NCI-H146 treated with DMSO at 0.1 percent for 48 hours (cell line): ENCODE measurements around the gene GNAI2.
A peak's percentile ranks its signal among the peaks of the same experiment; 100 is the strongest.
"Not testable (repeated sequence)": the region's sequence is repeated elsewhere in the genome, so short reads cannot be mapped to it uniquely, and the experiment has no call there.

ENCODE experiments used
- DNase-seq: peaks from one replicate; lab custom pipeline; 2025; ENCODE audit not compliant: unreplicated experiment; lab: John Stamatoyannopoulos, UW

Gene GNAI2

GRCh38 chr3:50204804-50205412, 31.1 kb upstream of the GNAI2 start, which contains the start of gene SLC38A3:
Gene SLC38A3 (plus strand): TSS chr3:50205271. CDS start chr3:50214200, 8,929 bp downstream.
- DNase-seq = no peak

DNA sequence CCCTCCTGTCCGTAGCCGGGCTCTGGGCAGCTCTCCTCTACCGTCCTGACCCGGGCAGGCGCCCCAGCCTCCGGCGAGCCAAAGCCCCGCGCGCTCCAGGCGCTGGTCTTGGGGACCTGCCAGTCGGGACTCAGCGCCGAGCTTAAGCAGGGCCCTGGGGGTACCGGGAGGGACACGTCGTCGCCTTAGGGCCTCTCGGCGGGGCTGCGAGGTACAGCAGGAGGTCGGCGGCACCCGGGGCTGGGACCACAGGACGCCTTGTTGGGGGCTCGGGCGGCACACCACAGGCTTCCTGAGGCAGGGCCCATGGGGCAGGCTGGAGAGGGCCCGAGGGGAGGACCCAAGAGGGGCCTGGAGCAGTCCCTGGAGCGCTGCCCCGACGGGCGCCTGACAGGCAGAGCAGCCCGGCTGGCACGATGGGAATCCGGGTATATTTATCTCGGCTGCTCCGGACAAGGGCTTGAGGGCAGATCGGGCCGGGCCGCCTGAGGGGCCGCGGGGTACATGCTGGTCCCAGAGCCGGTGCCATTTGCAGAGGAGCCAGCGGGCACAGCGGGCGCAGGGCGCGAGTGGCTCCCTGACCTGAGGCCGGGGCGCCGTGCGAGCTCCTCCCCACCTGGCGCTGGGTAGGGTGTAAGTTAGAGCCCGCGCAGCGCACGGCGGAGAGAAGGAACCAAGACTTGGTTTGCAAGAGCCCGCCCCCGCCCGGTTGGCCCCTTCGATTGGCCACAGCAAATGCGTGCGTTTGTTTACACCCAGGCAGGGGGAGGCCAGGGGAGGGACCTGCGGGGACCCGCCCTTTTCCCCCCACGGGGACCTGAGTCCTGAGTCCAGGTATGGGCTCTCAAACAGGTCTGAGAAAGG, 30.4 kb upstream of the GNAI2 start:
- peak; percentile 8 for DNase-seq

DNA sequence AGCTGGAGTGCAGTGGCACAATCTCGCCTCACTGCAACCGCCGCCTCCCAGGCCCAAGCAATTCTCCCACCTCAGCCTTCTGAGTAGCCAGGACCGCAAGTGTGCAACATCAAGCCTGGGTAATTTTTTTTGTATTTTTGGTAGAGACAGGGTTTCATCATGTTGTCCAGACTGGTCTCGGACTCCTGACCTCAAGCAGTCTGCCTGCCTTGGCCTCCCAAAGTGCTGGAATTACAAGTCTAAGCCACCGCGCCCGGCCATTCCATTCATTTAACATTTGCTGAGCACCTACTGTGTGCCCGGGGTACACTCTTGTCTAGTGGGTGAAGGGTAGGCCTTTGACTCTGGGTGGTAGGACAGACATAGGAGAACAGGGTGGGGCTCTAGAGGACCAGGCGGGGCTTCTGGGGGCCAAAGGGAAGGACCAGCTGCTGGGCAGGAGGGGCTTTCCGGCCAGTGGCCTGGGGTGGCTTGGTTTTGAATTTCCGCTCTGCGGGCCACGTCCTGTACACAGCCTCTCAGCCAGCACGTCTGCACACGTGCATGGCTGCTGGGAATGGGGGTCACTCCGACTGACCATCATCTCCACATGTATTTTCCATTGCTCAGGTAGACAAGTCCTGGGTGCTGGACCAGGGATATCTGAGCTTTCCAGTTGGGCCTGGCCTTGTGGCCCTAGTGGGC, 28.5 kb upstream of the GNAI2 start:
- DNase-seq = no peak

DNA sequence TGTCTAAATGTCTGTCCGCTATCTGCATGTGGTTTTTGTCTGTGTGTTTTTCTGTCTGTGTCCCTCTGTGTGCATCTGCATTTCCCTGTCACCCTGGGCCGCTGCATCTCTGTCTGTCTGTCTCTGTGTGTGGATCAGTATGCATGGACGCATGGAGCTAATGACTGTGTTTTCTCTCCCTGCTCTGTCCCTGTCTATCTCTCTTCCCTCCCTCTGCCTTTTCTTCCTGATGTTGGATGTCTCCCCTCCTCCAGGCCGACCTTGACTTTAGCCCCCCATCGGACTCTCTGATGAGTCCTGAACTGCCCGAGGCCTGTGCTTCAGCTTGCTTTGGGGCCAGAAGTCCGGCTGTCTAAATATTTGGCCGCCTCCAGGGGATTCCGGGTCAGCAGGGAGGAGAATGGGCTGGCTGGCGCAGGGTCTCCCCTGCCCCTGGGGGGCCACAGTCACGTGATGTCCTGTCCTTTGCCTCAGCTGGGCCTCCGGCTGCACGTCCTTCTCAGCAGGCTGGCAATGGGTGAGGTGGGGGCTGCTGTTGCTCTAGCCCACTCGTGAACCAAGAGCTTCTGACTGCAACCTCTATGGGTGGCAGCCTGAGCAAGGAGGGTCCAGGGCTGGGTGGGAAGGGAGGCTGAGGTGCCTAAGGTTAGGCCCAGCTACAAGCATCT, 27.2 kb upstream of the GNAI2 start:
- DNase-seq = peak; percentile 66

DNA sequence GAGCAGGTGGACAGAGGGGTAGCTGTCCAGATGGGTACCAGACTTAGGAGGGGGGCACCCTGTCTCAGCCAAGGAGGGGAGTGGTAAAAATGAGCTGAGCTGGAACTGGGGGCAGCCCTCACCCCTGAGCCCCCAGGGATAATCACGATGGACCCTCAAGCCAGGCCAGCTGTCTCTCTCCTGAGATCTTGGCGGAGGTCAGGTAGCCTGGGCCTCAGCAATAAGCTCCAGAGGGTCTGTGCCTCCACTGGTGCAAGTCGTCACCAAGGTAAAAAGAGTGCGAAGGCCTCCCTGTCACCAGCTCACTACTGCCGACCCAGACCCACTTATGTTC, 25.9 kb upstream of the GNAI2 start:
- DNase-seq = no peak

DNA sequence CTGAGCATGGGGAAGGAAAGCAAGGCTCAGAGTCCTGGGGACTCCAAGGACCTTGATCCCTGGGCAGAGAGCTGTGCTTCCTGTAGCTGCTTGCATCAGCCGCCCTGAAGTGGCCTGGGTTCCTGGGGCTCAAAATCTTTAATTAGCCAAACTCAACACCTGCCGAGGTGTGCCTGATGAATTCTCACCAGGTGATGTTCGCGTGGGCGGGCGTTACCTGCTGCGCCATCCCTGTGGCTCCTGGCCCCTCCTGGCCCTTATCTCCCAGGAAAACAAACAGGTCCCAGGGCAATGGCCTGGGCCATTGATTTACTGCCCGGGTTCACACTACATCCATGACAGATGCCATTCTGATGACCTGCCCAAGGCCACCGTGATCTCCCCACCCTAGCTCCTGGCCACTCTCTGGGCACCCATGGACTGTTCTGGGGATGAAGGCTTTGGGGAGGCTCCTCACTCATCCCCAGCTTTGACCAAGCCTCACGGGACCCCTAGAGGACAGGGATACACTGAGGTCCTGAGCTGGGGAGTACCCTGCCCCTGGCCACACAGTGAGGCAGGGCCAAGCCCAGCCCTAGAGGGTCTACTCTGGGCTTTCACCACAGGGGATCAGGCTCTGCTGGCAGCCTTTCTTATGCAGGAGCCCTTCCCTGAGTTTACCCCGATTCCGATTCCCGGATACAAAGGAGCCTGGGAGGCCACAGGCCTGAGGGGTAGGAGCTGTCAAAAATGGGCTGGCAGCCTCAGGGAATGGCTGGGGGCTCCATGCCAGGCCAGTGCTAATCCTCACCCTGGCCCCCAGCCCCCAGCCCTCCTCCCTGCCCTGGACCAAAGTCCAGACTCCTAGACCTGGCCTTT, 25.3 kb upstream of the GNAI2 start:
- DNase-seq = peak; percentile 69

DNA sequence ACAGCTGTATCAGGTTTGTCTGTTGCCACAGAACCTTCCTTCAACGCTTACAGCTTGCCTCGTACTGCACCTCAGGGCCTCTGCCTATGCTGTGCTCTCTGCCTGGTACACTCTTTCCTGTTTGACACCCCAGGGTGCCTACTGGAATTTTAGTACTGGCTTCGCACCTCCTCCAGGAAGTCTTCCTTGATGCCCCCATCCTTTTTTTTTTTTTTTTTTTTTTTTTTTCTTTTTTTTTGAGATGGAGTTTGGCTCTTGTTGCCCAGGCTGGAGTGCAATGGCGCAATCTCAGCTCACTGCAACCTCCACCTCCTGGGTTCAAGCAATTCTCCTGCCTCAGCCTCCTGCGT, 24.7 kb upstream of the GNAI2 start:
- DNase-seq = not testable (repeated sequence)

DNA sequence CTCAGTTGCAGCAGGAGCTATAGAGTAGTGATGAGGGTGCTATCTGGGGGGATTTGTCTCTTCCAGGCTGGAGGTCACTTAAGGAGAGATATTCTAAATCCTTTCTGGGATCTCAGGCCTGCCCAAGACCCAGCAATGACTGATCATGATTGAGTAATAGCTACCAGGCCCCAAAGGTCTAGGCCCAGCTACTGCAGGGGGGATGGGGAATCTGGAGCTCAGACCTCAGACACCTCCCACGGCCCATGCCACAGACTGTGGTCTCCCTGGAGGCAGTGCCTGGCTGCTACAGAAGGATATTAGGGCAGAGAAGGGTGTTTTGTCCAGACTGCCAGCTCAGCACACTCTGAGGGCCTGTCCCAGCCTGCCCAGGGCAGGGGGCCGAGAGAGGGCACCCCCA, 24.1 kb upstream of the GNAI2 start:
- no peak for DNase-seq

DNA sequence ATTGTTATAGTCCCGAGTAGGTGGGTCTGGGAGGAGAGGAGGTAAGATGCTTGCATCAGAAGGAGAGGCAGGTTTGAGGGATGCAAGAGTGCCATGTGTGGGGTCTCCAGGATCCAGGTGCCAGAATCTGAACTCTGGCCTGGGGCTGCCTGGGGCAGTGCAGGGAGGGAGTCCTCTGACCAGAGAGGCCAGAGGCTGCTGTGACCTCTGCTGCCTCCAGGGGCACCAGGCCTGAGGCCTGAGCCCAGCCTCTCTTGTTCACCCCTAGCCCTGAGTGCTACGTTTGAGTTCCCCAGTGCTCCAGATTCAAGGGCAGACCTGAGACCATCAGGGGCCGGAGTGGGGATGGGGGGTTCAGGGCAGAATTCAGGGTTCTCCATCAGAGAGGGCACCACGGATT, 23.5 kb upstream of the GNAI2 start:
- DNase-seq = no peak

GRCh38 chr3:50212971-50213370, 23.0 kb upstream of the GNAI2 start:
- no peak for DNase-seq

- no peak for DNase-seq
Measured at GRCh38 chr3:50213373-50213772, 22.6 kb upstream of the GNAI2 start.

DNA sequence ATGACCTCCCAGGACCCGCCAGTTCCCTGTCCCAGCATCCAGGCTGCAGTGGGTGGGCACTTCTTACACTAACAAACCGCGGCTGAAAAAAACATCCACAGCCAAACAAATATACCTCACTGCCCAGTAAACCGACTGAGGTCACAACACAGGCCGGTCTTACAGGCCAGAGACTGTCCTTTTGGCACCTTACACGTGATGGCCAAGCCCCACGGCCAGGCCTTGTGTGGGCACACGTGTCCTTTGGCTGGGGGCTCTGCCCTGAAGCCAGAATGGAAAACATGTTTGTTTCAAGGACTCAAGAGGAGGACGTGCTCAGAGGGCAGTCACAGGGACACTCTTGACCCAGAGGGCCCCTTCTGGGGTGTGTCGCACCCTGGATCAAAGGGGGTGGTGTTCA, 21.2 kb upstream of the GNAI2 start:
- DNase-seq = no peak

DNA sequence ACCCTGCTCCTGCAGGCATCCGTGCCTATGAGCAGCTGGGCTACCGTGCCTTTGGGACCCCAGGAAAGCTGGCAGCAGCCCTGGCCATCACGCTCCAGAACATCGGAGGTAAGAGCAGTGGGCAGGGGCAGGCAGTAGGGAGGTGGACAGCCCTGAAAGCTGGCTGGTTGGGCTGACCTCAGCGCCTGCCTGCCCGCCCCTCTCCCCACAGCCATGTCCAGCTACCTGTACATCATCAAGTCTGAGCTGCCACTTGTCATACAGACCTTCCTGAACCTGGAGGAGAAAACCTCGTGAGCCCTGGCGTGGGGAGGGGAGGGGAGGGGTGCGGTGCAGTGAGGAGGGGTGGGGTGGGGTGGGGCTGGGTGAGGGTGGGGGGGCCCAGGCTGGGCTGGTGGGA, 20.5 kb upstream of the GNAI2 start:
- DNase-seq = no peak

DNA sequence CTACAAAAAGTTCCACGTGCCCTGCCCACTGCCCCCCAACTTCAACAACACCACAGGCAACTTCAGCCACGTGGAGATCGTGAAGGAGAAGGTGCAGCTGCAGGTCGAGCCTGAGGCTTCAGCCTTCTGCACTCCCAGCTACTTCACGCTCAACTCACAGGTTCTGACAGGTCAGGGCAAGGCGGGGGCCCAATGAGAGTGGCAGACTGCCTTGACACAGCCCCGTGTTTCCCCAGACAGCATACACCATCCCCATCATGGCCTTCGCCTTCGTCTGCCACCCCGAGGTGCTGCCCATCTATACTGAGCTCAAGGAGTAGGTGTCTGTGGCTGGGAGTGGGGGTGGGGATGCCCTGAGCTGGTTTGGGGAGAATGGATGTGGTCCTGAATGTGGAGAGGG, 18.3 kb upstream of the GNAI2 start:
- no peak for DNase-seq

DNA sequence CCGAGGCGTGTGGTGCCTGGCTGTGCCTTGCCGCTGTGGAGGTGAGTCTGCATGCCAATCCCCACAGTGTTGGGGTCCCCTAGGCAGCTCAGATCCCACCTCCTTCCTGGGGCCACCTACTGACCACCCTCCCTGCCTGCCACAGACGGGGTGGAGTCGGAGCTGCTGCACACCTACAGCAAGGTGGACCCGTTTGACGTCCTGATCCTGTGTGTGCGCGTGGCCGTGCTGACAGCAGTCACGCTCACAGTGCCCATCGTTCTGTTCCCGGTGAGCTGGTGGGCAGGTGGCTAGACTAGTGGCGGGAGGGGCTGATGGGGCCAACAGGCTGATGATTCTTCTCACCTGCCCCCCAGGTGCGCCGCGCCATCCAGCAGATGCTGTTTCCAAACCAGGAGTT, 17.6 kb upstream of the GNAI2 start:
- no peak for DNase-seq

DNA sequence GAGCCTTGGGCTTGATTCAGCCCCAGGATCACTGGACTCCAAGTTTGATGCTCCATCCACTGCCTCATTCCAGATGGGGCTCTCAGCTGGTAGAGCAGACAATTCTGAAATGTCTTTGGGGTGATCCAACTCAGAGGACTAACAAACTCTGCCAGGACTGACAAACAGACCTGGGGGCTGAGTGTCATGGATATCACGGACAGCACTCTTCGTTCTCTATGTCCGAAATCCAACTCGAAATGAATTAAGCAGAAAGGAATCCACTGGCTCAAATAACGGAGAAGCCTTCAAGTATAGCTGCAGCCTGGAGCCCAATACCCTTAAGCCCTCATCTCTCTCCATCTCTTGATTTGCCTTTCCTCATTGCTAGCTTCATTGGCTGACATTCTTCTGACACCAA, 16.7 kb upstream of the GNAI2 start:
- DNase-seq = no peak

DNA sequence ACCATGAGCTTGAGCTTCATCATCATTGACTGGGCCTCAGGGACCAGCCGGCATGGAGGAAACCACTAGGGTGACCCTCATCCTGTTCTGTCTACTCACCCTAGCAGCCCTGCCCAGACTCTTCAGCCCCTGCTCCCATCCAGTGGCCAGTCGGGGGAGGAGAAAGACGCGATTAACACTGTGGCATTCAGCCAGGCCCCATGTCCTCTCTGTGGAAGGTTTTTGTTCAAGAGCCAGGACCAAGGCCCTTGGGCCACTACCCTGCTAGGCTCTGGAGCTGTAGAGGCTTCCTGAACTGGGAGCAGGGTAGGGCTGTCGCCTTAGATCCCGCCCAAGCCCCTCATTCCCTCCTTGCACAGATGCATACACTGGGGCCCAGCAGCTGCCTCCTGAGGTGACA, 15.9 kb upstream of the GNAI2 start:
- DNase-seq = no peak

GRCh38 chr3:50221051-50221410, 15.0 kb upstream of the GNAI2 start:
- DNase-seq = no peak

DNA sequence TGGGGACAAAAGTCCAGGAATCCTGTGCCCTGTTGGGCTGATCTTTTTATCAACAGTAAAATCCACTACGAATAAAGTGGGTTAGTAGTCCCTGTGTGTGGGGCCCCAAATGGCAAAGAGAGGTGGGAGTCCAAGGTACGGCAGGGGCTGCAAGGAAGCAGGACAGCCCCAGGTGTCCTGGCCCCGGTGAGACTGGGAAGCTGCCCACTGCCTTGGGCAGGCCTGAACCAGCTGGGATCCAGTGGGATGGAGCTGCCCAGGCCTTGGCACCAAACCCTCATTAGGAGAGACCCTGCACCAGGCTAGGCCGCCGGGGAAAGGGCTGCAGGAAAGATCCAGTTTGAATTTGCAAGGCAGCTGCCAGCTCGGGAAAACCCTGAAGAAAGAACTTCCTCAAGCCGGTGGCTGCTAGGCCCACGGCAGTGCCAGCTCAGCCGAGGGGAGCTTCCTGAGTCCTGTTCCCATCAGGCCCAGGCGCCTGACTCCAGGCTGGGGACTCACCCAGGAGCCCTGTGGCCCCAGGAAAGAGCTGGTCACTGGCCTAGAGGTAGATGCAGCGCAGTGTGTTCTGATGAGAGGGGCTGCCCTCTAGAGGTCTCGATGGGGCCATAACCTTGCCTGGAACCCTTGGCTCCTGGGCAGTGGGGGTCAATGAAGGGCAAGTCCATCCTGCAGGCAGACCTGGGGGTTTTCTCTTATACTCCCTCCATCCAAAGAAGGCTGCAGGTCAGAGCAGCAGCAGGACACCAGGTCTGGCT, 14.4 kb upstream of the GNAI2 start:
- DNase-seq = no peak

DNA sequence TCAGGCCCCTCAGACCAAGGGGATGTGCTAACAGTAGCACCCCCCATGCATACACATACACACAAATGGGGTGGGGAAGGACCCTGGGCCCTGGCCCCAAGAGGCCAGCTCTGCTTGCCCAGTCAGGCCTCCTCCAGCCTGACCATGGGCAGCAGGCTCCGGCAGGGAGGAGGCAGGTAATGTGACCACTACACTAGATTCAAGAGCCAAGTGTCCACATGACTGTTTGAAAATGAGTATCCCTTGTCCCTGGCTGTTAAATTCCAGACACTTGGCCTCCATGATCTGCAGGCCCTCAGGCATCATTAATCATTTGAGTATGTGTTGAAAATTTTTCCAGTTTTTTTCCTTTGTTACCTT, 13.9 kb upstream of the GNAI2 start:
- no peak for DNase-seq
